ENCODE measurements around the gene ACTN2. TPM values are rescaled to one million over a fixed set of nuclear protein-coding genes. Genes with fewer than 3 reads are reported as not detected.

ACTN2 gene
- total RNA-seq, 1 experiment from 2014 or later: 0.07 TPM

Other genes with a start within 250 kb of the ACTN2 start
- gene LGALS8, start 162.5 kb upstream of the ACTN2 start, total RNA-seq (2014; rRNA removed; shearing (Covaris generic); ENCODE audit: low replicate concordance): 22.8 and 27.4 TPM in 2 replicates
- gene HEATR1, start 82.0 kb upstream of the ACTN2 start, total RNA-seq (2014; rRNA removed; shearing (Covaris generic); ENCODE audit: low replicate concordance): 15.1 TPM in 2 replicates
- 8.7 and 9.5 TPM in 2 replicates for gene MTR, start 108.8 kb downstream of the ACTN2 start, total RNA-seq (2014; rRNA removed; shearing (Covaris generic); ENCODE audit: low replicate concordance)

Measured in MG63 (cell line).